ENCODE data around the gene PDE2A.

DNA sequence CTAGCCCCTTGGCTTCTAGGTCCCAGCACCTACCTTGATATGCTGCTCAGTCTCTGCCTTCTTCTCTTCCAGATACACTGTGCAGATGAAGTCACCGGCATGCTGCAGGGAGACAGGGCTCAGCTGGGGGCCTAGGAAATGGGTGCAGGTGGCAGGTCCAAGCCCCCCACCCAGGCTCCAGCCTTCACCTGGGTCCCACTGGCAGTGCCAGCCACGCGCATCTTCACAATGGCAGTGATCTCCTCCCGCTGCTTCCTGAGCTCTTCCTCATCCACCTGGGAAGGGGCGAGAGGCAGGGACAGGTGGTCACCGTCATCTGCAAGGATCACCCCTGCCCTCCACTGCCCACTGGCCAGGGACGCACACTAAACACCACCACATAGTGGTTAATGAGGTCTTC lies 21.1 kb upstream of the PDE2A start:
- TF ChIP-seq CTCF (IDR thresholded peaks at IDR 0.05), result no peak
- TF ChIP-seq POLR2A (IDR thresholded peaks at IDR 0.05), result no peak

Data from lower leg skin (tissue), 3 donors.